H9 (cell line): Measurements from ENCODE around the gene TTC31. TPM values are rescaled to one million over a fixed set of nuclear protein-coding genes. Genes with fewer than 3 reads are reported as not detected.

Experiments used
- DNase-seq: peaks from one replicate; pipeline ENCODE4 v3.0.0-alpha.2; 2017
- H2AFZ ChIP-seq: one replicate; pipeline ENCODE4 v1.6.1; 2013; ENCODE audit warnings: mild to moderate bottlenecking, low read length, control low read depth, moderate library complexity
- H2AK5ac ChIP-seq: 2 replicates; pipeline ENCODE4 v1.6.1; 2013; ENCODE audit warnings: low read length, control low read depth, mixed read lengths; ENCODE audit not compliant: insufficient read length
- H2BK120ac ChIP-seq: one replicate; pipeline ENCODE4 v1.6.1; 2013; ENCODE audit warnings: low read depth, mild to moderate bottlenecking, low read length, control low read depth, inconsistent platforms; ENCODE audit not compliant: poor library complexity, severe bottlenecking
- H2BK12ac ChIP-seq: 2 replicates; pipeline ENCODE4 v1.6.1; 2013; ENCODE audit warnings: low read length, control low read depth, mixed read lengths, low read depth; ENCODE audit not compliant: insufficient read length
- H2BK15ac ChIP-seq: 2 replicates; pipeline ENCODE4 v1.6.1; 2013; ENCODE audit warnings: low read depth, low read length, control low read depth
- H2BK20ac ChIP-seq: one replicate; pipeline ENCODE4 v1.6.1; 2013; ENCODE audit warnings: low read depth, mild to moderate bottlenecking, low read length, control low read depth, inconsistent platforms; ENCODE audit not compliant: poor library complexity, severe bottlenecking
- H2BK5ac ChIP-seq: 2 replicates; pipeline ENCODE4 v1.6.1; 2013; ENCODE audit warnings: low read length, control low read depth, mixed read lengths; ENCODE audit not compliant: insufficient read length
- H3K14ac ChIP-seq: 2 replicates; pipeline ENCODE4 v1.6.1; 2013; ENCODE audit warnings: low read length, control low read depth; ENCODE audit not compliant: insufficient read depth
- H3K18ac ChIP-seq: 2 replicates; pipeline ENCODE4 v1.6.1; 2013; ENCODE audit warnings: low read depth, mild to moderate bottlenecking, mixed read lengths, low read length, control low read depth; ENCODE audit not compliant: insufficient read length
- H3K23ac ChIP-seq: 2 replicates; pipeline ENCODE4 v1.6.1; 2013; ENCODE audit warnings: low read length, control low read depth, mixed read lengths, low read depth; ENCODE audit not compliant: insufficient read length
- H3K23me2 ChIP-seq: 2 replicates; pipeline ENCODE4 v1.6.1; 2013; ENCODE audit warnings: low read depth, mild to moderate bottlenecking, mixed read lengths, low read length, control low read depth; ENCODE audit not compliant: insufficient read length, poor library complexity, severe bottlenecking
- H3K27ac ChIP-seq: 2 replicates; pipeline ENCODE4 v1.5.1; 2013; ENCODE audit warnings: low read length, control low read depth, mixed read lengths, low read depth; ENCODE audit not compliant: insufficient read length
- H3K27me3 ChIP-seq: 2 replicates; pipeline ENCODE4 v1.6.1; 2013; ENCODE audit warnings: low read length, control low read depth, inconsistent platforms; ENCODE audit not compliant: insufficient read depth
- H3K4ac ChIP-seq: 2 replicates; pipeline ENCODE4 v1.6.1; 2013; ENCODE audit warnings: low read depth, mild to moderate bottlenecking, control low read depth, inconsistent platforms, low read length, moderate library complexity
- H3K4me1 ChIP-seq: 2 replicates; pipeline ENCODE4 v1.6.1; 2013; ENCODE audit warnings: low read length, control low read depth, inconsistent platforms; ENCODE audit not compliant: insufficient read depth
- H3K4me2 ChIP-seq: 2 replicates; pipeline ENCODE4 v1.6.1; 2013; ENCODE audit warnings: low read length, control low read depth, mixed read lengths; ENCODE audit not compliant: insufficient read length, insufficient read depth
- H3K56ac ChIP-seq: 2 replicates; pipeline ENCODE4 v1.6.1; 2013; ENCODE audit warnings: low read depth, mild to moderate bottlenecking, mixed read lengths, low read length, control low read depth; ENCODE audit not compliant: insufficient read length
- H3K79me1 ChIP-seq: 2 replicates; pipeline ENCODE4 v1.6.1; 2013; ENCODE audit warnings: low read depth, mild to moderate bottlenecking, moderate library complexity, low read length, control low read depth, inconsistent platforms; ENCODE audit not compliant: insufficient read depth, poor library complexity, severe bottlenecking
- H3K79me2 ChIP-seq: 2 replicates; pipeline ENCODE4 v1.6.1; 2013; ENCODE audit warnings: low read length, control low read depth, inconsistent platforms; ENCODE audit not compliant: insufficient read depth
- H3K9ac ChIP-seq: 2 replicates; pipeline ENCODE4 v1.6.1; 2013; ENCODE audit warnings: low read length, control low read depth, mixed read lengths; ENCODE audit not compliant: insufficient read length; ENCODE audit errors: extremely low read depth
- H3K9me3 ChIP-seq: one replicate; pipeline ENCODE4 v1.6.1; 2013; ENCODE audit warnings: low read depth, low read length, inconsistent platforms; ENCODE audit not compliant: control insufficient read depth
- H3T11ph ChIP-seq: one replicate; pipeline ENCODE4 v1.6.1; 2013; ENCODE audit warnings: mild to moderate bottlenecking, low read length, control low read depth, inconsistent platforms
- H4K20me1 ChIP-seq: one replicate; pipeline ENCODE4 v1.6.1; 2013; ENCODE audit not compliant: control insufficient read depth, insufficient read length, insufficient read depth
- H4K5ac ChIP-seq: 2 replicates; pipeline ENCODE4 v1.6.1; 2013; ENCODE audit warnings: low read depth, mild to moderate bottlenecking, mixed read lengths, low read length, control low read depth; ENCODE audit not compliant: insufficient read length
- H4K8ac ChIP-seq: replicated peaks from 2 replicates; pipeline ENCODE4 v1.6.1; 2013; ENCODE audit warnings: low read length, control low read depth, mixed read lengths, low read depth; ENCODE audit not compliant: insufficient read length
- H4K91ac ChIP-seq: 2 replicates; pipeline ENCODE4 v1.6.1; 2013; ENCODE audit warnings: low read depth, mild to moderate bottlenecking, moderate library complexity, mixed read lengths, low read length, control low read depth; ENCODE audit not compliant: insufficient read length
- H3K27ac Mint-ChIP-seq, 3 experiments: 2 replicates in 2 of 3; 3 replicates in 1 of 3; pipeline ENCODE4 v1.8.0; 2020 to 2021; ENCODE audit warnings: mixed read lengths in 3 of 3, mild to moderate bottlenecking in 1 of 3, moderate library complexity in 1 of 3
- H3K27me3 Mint-ChIP-seq: 2 replicates; pipeline ENCODE4 v1.8.0; 2021; ENCODE audit warnings: low read depth, mild to moderate bottlenecking, moderate library complexity, mixed read lengths
- H3K36me3 Mint-ChIP-seq, 3 experiments: 2 replicates in 2 of 3; 3 replicates in 1 of 3; pipeline ENCODE4 v1.8.0; 2020 to 2021; ENCODE audit warnings: low read depth in 3 of 3, mixed read lengths in 3 of 3; ENCODE audit not compliant: insufficient read depth in 1 of 3
- H3K4me1 Mint-ChIP-seq, 2 experiments: 2 replicates each; pipeline ENCODE4 v1.8.0; 2020; ENCODE audit warnings: mixed read lengths in 2 of 2
- H3K4me3 Mint-ChIP-seq, 2 experiments: 2 replicates in 1 of 2; 3 replicates in 1 of 2; pipeline ENCODE4 v1.8.0; 2020 to 2021; ENCODE audit warnings: mild to moderate bottlenecking in 2 of 2, mixed read lengths in 2 of 2, moderate library complexity in 1 of 2
- H3K9me3 Mint-ChIP-seq, 2 experiments: 2 replicates in 1 of 2; 3 replicates in 1 of 2; pipeline ENCODE4 v1.8.0; 2020; ENCODE audit warnings: mild to moderate bottlenecking in 2 of 2, mixed read lengths in 2 of 2, moderate library complexity in 1 of 2
- WGBS: extraction: QIAGEN DNeasy Blood & Tissue Kit; methylation state at CpG from one replicate; pipeline ENCODE4 v1.1.7; 2013; ENCODE audit warnings: missing lambda C conversion rate, low lambda C conversion rate, mixed read lengths; ENCODE audit not compliant: insufficient read length; ENCODE audit errors: extremely low coverage; 5-methylcytosine and 5-hydroxymethylcytosine counted together
- long read RNA-seq: library from polyadenylated mRNA; unstranded; transcript quantifications from one replicate; pipeline ENCODE4 v2.0.0, GENCODE V29; 2020
- total RNA-seq: library from RNA; stranded (reverse); gene quantifications from 2 replicates; pipeline ENCODE4 v1.2.1, GENCODE V29; 2021
- TF ChIP-seq, protein P1 (sequence below): fragments of 200-600 bp; sonication (generic); conservative IDR thresholded peaks from 3 replicates; pipeline ENCODE4 v1.8.0; 2021; ENCODE audit warnings: antibody characterized with exemption, mild to moderate bottlenecking

The TTC31 gene
- total RNA-seq, result 33.3 and 35.2 TPM in 2 replicates
- long read RNA-seq, transcript TTC31-201 (13 exons, 3,235 nt), result major isoform, 34 of 121 reads
- long read RNA-seq, partial matches to known transcripts, result 6 of 121 reads
- long read RNA-seq, other reads (novel, unspliced or antisense), result 80 of 121 reads

DNA sequence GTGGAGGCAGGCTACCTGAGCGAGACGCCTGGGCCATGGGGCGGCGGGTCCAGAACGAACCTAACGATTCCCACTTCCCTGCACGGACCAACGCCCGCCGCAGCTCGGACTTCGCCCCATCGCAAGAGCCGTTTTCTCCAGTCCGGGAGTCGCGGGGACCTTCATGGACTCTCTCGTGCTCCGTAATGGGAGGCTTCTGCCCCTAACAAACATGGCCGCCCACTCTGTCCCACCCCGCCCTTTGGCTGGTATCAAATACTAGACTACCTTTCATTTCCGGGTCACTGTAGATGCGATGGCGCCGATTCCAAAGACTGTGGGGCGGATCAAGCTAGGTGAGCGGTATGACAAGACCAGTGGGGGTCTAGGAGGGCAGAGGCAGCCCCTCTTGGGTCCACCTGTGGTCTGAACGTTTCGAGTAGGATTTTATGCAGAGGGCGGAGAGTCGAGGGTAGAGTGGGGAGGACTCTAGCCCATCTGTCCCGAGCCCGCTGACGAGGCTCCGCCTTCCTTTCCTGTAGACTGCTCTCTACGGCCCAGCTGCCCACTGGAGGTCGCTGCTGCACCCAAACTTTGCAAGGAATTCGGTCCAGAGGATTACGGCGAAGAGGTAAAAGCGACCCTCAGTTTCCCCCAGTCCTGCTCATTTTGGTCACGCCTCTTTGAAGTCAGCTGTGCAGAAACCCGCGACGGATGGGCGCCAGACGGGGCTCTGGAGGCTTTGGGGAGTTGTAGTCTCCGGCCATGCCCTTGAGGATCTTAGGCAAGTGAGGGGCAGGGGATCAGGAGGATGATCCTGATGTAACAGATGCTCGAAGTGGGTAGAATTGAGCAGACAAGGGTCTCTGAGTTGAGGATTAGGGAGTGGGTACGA lies at the start of gene TTC31, which contains the start of gene CCDC142:
Gene TTC31 (plus strand): TSS at position 281 of the 874 bp plus-strand sequence. CDS start 15 bp downstream, at position 296.
Gene CCDC142 (minus strand): TSS at position 198 of the 874 bp plus-strand sequence. CDS start 161 bp downstream, at position 37.
- Mint-ChIP-seq H3K36me3 (peaks cover 4 to 41% (median 35%) of the 10 kb centered on the region in 3 experiments), H3K27me3 (no peaks in the 10 kb centered on the region), H3K9me3 (no peaks in the 10 kb centered on the region), H3K27ac (peak within 1 kb of the TSS; percentile 99 to 100 (median 99)), H3K4me3 (peak within 1 kb of the TSS; percentile 100), H3K4me1 (peaks cover 9 to 13% of the 10 kb centered on the region in 2 experiments)
- Histone ChIP-seq H3K18ac (peak within 1 kb of the TSS; percentile 95), H4K20me1 (no peaks in the 10 kb centered on the region), H3K9ac (peak within 1 kb of the TSS; percentile 89), H4K5ac (no peak within 1 kb of the TSS), H4K8ac (no peak within 1 kb of the TSS), H3K56ac (no peak within 1 kb of the TSS), H2BK12ac (no peak within 1 kb of the TSS), H3K4ac (no peak within 1 kb of the TSS), H3K23ac (no peak within 1 kb of the TSS), H3K27me3 (no peaks in the 10 kb centered on the region), H3K79me1 (no peaks in the 10 kb centered on the region), H3K79me2 (no peaks in the 10 kb centered on the region), H2AK5ac (no peak within 1 kb of the TSS), H3K27ac (no peak within 1 kb of the TSS), H4K91ac (no peak within 1 kb of the TSS), H3K14ac (peak within 1 kb of the TSS; percentile 93), H2BK15ac (no peak within 1 kb of the TSS), H2BK5ac (no peak within 1 kb of the TSS), H2BK20ac (no peak within 1 kb of the TSS), H3K4me1 (no peaks in the 10 kb centered on the region), H3K9me3 (no peaks in the 10 kb centered on the region), H3T11ph (no peak within 1 kb of the TSS), H3K23me2 (peaks cover 8% of the 10 kb centered on the region), H2BK120ac (no peak within 1 kb of the TSS), H2AFZ (peak within 1 kb of the TSS; percentile 91), H3K4me2 (peak within 1 kb of the TSS; percentile 81)
- TF ChIP-seq, protein P1, sequence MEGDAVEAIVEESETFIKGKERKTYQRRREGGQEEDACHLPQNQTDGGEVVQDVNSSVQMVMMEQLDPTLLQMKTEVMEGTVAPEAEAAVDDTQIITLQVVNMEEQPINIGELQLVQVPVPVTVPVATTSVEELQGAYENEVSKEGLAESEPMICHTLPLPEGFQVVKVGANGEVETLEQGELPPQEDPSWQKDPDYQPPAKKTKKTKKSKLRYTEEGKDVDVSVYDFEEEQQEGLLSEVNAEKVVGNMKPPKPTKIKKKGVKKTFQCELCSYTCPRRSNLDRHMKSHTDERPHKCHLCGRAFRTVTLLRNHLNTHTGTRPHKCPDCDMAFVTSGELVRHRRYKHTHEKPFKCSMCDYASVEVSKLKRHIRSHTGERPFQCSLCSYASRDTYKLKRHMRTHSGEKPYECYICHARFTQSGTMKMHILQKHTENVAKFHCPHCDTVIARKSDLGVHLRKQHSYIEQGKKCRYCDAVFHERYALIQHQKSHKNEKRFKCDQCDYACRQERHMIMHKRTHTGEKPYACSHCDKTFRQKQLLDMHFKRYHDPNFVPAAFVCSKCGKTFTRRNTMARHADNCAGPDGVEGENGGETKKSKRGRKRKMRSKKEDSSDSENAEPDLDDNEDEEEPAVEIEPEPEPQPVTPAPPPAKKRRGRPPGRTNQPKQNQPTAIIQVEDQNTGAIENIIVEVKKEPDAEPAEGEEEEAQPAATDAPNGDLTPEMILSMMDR, result peak; percentile 93
- DNase-seq, result peak; percentile 96
- no CpG with 5 or more reads among the region's 50 CpGs for WGBS
